Measurements from ENCODE around the gene OR56A5. TPM values are rescaled to one million over a fixed set of nuclear protein-coding genes. Genes with fewer than 3 reads are reported as not detected.

The OR56A5 gene
- total and polyA plus RNA-seq, 4 donors, result not detected

DNA sequence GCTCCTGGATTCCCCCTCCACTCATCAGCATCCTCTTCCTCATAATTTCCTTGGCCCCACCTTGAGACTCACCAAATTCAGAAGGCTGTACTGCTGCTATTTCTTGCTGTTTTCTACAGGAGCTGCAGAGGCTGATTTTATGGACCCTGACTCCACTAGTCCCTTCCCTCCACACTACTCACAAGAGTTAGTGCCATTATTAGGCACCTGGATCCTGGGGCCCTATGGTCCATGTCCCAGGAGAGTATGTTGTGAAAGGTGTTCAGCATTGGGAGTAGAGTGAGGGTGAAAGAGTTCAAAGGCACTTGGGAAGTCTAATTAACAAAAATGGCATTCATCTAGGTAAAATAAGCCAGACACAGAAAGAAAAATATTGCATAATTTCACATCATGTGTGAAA is 38.6 kb upstream of the OR56A5 start, which contains the start of gene OR56A4:
Gene OR56A4 (minus strand): TSS at position 101 of the 400 bp plus-strand sequence. CDS start 3,954 bp downstream, outside the sequence.
- H3K27ac ChIP-seq (ENCODE audit: low read depth in 1 of 2, low read length in 2 of 2), result no peak within 1 kb of the TSS
- no peak within 1 kb of the TSS for H3K9ac ChIP-seq (ENCODE audit: low read depth in 1 of 2, low read length in 2 of 2)
- H3K4me1 ChIP-seq (ENCODE audit: control insufficient read depth in 4 of 4, insufficient read depth in 4 of 4, low read length in 3 of 4), result no peaks in the 10 kb centered on the region
- no peaks in the 10 kb centered on the region for H3K9me3 ChIP-seq (ENCODE audit: control insufficient read depth in 4 of 4, low read length in 3 of 4)
- TF ChIP-seq EGR1 (IDR thresholded peaks at IDR 0.05; ENCODE audit: low read depth in 2 of 2) (no peak), NR2F2 (IDR thresholded peaks at IDR 0.05) (no peak), JUND (IDR thresholded peaks at IDR 0.05) (no peak), FOXA2 (IDR thresholded peaks at IDR 0.05) (no peak), HNF4G (IDR thresholded peaks at IDR 0.05) (no peak), YY1 (IDR thresholded peaks at IDR 0.05) (no peak), GABPA (IDR thresholded peaks at IDR 0.05 in 1 of 2, conservative IDR thresholded peaks at IDR 0.05 in 1 of 2) (no peak), TAF1 (conservative IDR thresholded peaks at IDR 0.05) (no peak), FOXA1 (IDR thresholded peaks at IDR 0.05) (no peak), RXRA (IDR thresholded peaks at IDR 0.05) (no peak), HNF4A (conservative IDR thresholded peaks at IDR 0.05) (no peak), RAD21 (IDR thresholded peaks at IDR 0.05) (no peak), SP1 (IDR thresholded peaks at IDR 0.05) (no peak)
- TF ChIP-seq, protein P1, sequence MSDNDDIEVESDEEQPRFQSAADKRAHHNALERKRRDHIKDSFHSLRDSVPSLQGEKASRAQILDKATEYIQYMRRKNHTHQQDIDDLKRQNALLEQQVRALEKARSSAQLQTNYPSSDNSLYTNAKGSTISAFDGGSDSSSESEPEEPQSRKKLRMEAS (IDR thresholded peaks at IDR 0.05), result no peak
- TF ChIP-seq, protein P2, sequence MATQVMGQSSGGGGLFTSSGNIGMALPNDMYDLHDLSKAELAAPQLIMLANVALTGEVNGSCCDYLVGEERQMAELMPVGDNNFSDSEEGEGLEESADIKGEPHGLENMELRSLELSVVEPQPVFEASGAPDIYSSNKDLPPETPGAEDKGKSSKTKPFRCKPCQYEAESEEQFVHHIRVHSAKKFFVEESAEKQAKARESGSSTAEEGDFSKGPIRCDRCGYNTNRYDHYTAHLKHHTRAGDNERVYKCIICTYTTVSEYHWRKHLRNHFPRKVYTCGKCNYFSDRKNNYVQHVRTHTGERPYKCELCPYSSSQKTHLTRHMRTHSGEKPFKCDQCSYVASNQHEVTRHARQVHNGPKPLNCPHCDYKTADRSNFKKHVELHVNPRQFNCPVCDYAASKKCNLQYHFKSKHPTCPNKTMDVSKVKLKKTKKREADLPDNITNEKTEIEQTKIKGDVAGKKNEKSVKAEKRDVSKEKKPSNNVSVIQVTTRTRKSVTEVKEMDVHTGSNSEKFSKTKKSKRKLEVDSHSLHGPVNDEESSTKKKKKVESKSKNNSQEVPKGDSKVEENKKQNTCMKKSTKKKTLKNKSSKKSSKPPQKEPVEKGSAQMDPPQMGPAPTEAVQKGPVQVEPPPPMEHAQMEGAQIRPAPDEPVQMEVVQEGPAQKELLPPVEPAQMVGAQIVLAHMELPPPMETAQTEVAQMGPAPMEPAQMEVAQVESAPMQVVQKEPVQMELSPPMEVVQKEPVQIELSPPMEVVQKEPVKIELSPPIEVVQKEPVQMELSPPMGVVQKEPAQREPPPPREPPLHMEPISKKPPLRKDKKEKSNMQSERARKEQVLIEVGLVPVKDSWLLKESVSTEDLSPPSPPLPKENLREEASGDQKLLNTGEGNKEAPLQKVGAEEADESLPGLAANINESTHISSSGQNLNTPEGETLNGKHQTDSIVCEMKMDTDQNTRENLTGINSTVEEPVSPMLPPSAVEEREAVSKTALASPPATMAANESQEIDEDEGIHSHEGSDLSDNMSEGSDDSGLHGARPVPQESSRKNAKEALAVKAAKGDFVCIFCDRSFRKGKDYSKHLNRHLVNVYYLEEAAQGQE (IDR thresholded peaks at IDR 0.05), result no peak
- TF ChIP-seq, protein P3, sequence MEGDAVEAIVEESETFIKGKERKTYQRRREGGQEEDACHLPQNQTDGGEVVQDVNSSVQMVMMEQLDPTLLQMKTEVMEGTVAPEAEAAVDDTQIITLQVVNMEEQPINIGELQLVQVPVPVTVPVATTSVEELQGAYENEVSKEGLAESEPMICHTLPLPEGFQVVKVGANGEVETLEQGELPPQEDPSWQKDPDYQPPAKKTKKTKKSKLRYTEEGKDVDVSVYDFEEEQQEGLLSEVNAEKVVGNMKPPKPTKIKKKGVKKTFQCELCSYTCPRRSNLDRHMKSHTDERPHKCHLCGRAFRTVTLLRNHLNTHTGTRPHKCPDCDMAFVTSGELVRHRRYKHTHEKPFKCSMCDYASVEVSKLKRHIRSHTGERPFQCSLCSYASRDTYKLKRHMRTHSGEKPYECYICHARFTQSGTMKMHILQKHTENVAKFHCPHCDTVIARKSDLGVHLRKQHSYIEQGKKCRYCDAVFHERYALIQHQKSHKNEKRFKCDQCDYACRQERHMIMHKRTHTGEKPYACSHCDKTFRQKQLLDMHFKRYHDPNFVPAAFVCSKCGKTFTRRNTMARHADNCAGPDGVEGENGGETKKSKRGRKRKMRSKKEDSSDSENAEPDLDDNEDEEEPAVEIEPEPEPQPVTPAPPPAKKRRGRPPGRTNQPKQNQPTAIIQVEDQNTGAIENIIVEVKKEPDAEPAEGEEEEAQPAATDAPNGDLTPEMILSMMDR (IDR thresholded peaks at IDR 0.05; ENCODE audit: low read depth, low read length, missing input control), result no peak
- TF ChIP-seq, protein P4, sequence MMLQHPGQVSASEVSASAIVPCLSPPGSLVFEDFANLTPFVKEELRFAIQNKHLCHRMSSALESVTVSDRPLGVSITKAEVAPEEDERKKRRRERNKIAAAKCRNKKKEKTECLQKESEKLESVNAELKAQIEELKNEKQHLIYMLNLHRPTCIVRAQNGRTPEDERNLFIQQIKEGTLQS (IDR thresholded peaks at IDR 0.05), result no peak
- TF ChIP-seq, protein P5, sequence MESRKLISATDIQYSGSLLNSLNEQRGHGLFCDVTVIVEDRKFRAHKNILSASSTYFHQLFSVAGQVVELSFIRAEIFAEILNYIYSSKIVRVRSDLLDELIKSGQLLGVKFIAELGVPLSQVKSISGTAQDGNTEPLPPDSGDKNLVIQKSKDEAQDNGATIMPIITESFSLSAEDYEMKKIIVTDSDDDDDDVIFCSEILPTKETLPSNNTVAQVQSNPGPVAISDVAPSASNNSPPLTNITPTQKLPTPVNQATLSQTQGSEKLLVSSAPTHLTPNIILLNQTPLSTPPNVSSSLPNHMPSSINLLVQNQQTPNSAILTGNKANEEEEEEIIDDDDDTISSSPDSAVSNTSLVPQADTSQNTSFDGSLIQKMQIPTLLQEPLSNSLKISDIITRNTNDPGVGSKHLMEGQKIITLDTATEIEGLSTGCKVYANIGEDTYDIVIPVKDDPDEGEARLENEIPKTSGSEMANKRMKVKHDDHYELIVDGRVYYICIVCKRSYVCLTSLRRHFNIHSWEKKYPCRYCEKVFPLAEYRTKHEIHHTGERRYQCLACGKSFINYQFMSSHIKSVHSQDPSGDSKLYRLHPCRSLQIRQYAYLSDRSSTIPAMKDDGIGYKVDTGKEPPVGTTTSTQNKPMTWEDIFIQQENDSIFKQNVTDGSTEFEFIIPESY (IDR thresholded peaks at IDR 0.05), result no peak
- no peak for DNase-seq (ENCODE audit: low spot score)
- H3K4me3 ChIP-seq (ENCODE audit: low read depth in 1 of 3, low read length in 3 of 3), result no peak within 1 kb of the TSS
- H3K36me3 ChIP-seq (ENCODE audit: control insufficient read depth in 4 of 4, insufficient read depth in 3 of 4, low read depth in 1 of 4, low read length in 3 of 4), result no peaks in the 10 kb centered on the region
- peaks cover 0 to 5% (median 0%) of the 10 kb centered on the region in 4 donors for H3K27me3 ChIP-seq (ENCODE audit: control insufficient read depth in 4 of 4, insufficient read depth in 4 of 4, low read length in 3 of 4)
